ACHN (cell line): ENCODE results near the gene HSPD1.
"Not testable (repeated sequence)": the region's sequence is repeated elsewhere in the genome, so short reads cannot be mapped to it uniquely, and the experiment has no call there.

Experiments
- DNase-seq: peaks from one replicate; pipeline ENCODE4 v3.0.0-alpha.2; 2015
- in situ Hi-C: cut with HindIII; loops from 2 replicates; pipeline ENCODE4 v1.10.0; 2017; ENCODE audit warnings: low sequenced_read_pairs, low pct_ligation_motif_present, low pct_unique_long_range_greater_than_20kb

HSPD1 gene

GRCh38 chr2:197452754-197453122 lies 46.9 kb downstream of the HSPD1 start:
- no peak for DNase-seq
- in situ Hi-C loops, result no loop called here

- in situ Hi-C loops, DNase-seq: not testable (repeated sequence)
Measured at GRCh38 chr2:197450935-197451358, 48.7 kb downstream of the HSPD1 start.

GRCh38 chr2:197450465-197450864 lies 49.2 kb downstream of the HSPD1 start:
- DNase-seq, result no peak
- in situ Hi-C loops, result no loop called here

GRCh38 chr2:197446844-197447243 lies 52.8 kb downstream of the HSPD1 start:
- DNase-seq, result no peak
- in situ Hi-C loops, result no loop called here

- in situ Hi-C loops, result no loop called here
- DNase-seq, result no peak
Measured at GRCh38 chr2:197445746-197446145, 53.9 kb downstream of the HSPD1 start.

- no peak for DNase-seq
- in situ Hi-C loops, result no loop called here
Measured at GRCh38 chr2:197442857-197443256, 56.8 kb downstream of the HSPD1 start.

GRCh38 chr2:197437380-197437779 lies 62.3 kb downstream of the HSPD1 start:
- DNase-seq, result no peak
- in situ Hi-C loops, result no loop called here
